ENCODE data around the gene KCNE3. TPM values are rescaled to one million over a fixed set of nuclear protein-coding genes. Genes with fewer than 3 reads are reported as not detected.
A peak's percentile ranks its signal among the peaks of the same experiment; 100 is the strongest.

The KCNE3 gene
- total and polyA plus RNA-seq, 9 of the 15 experiments (the other 6 are each of a cell fraction or from before 2014, with no cell fraction given): 1.6 to 8.7 (median 6.2) TPM

DNA sequence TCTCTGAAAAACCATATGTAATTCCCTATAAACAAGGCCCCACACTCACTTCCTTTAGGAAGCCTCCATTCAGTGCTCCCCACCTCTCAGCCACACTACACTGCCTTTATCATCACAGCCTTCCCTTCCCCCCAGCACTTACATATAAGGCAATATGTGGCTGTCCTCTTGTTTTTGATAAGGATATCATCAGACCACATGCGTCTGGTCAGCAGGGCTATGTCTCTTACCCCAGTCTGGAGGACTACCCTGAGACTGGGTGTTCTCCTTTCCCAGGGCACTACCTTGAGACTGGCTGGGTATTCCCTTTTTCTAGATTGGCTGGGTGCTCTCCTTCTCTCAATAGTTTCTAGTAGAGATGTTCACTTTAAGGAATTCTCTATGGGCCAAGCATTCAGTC is 7.8 kb downstream of the KCNE3 start (continued):
- TF ChIP-seq, protein P1, sequence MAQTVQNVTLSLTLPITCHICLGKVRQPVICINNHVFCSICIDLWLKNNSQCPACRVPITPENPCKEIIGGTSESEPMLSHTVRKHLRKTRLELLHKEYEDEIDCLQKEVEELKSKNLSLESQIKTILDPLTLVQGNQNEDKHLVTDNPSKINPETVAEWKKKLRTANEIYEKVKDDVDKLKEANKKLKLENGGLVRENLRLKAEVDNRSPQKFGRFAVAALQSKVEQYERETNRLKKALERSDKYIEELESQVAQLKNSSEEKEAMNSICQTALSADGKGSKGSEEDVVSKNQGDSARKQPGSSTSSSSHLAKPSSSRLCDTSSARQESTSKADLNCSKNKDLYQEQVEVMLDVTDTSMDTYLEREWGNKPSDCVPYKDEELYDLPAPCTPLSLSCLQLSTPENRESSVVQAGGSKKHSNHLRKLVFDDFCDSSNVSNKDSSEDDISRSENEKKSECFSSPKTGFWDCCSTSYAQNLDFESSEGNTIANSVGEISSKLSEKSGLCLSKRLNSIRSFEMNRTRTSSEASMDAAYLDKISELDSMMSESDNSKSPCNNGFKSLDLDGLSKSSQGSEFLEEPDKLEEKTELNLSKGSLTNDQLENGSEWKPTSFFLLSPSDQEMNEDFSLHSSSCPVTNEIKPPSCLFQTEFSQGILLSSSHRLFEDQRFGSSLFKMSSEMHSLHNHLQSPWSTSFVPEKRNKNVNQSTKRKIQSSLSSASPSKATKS (CRISPR knock-in tag; IDR thresholded peaks at IDR 0.05): no peak
- TF ChIP-seq, protein P2, sequence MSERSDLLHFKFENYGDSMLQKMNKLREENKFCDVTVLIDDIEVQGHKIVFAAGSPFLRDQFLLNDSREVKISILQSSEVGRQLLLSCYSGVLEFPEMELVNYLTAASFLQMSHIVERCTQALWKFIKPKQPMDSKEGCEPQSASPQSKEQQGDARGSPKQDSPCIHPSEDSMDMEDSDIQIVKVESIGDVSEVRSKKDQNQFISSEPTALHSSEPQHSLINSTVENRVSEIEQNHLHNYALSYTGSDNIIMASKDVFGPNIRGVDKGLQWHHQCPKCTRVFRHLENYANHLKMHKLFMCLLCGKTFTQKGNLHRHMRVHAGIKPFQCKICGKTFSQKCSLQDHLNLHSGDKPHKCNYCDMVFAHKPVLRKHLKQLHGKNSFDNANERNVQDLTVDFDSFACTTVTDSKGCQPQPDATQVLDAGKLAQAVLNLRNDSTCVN (CRISPR knock-in tag; IDR thresholded peaks at IDR 0.05): no peak
- TF ChIP-seq ZNF23 (CRISPR knock-in tag; IDR thresholded peaks at IDR 0.05) (no peak), ZNF324 (CRISPR knock-in tag; IDR thresholded peaks at IDR 0.05) (no peak; the same call in 1 of the 2 replicates), MED1 (CRISPR knock-in tag; IDR thresholded peaks at IDR 0.05; ENCODE audit: borderline replicate concordance) (no peak), NFRKB (IDR thresholded peaks at IDR 0.05; ENCODE audit: low read depth) (no peak), RBM15 (IDR thresholded peaks at IDR 0.05; ENCODE audit: insufficient read depth, low read length) (no peak), RCOR1 (IDR thresholded peaks at IDR 0.05; ENCODE audit: borderline replicate concordance in 1 of 2, low read depth in 2 of 2, low read length in 2 of 2) (peak in 1 of 2 experiments; percentile 86; a peak in 3 of 4 replicates), ZNF316 (IDR thresholded peaks at IDR 0.05) (no peak), GATAD2A (IDR thresholded peaks at IDR 0.05) (no peak), KLF10 (CRISPR knock-in tag; IDR thresholded peaks at IDR 0.05) (no peak), RFX5 (IDR thresholded peaks at IDR 0.05; ENCODE audit: low read depth, low read length) (no peak), ZNF41 (CRISPR knock-in tag; conservative IDR thresholded peaks at IDR 0.05) (no peak), CREB1 (IDR thresholded peaks at IDR 0.05) (no peak), CREB1 (CRISPR knock-in tag; IDR thresholded peaks at IDR 0.05) (no peak), MIER1 (IDR thresholded peaks at IDR 0.05; ENCODE audit: low read depth) (no peak), RBBP5 (IDR thresholded peaks at IDR 0.05; ENCODE audit: borderline replicate concordance, insufficient read depth, low read length, poor library complexity, severe bottlenecking) (no peak), ZNF551 (CRISPR knock-in tag; IDR thresholded peaks at IDR 0.05) (no peak), SREBF1 (IDR thresholded peaks at IDR 0.05; ENCODE audit: borderline replicate concordance, low read depth, low read length) (no peak), NBN (IDR thresholded peaks at IDR 0.05; ENCODE audit: low read depth) (no peak), ZNF224 (CRISPR knock-in tag; IDR thresholded peaks at IDR 0.05) (no peak)
- TF ChIP-seq, protein P3, sequence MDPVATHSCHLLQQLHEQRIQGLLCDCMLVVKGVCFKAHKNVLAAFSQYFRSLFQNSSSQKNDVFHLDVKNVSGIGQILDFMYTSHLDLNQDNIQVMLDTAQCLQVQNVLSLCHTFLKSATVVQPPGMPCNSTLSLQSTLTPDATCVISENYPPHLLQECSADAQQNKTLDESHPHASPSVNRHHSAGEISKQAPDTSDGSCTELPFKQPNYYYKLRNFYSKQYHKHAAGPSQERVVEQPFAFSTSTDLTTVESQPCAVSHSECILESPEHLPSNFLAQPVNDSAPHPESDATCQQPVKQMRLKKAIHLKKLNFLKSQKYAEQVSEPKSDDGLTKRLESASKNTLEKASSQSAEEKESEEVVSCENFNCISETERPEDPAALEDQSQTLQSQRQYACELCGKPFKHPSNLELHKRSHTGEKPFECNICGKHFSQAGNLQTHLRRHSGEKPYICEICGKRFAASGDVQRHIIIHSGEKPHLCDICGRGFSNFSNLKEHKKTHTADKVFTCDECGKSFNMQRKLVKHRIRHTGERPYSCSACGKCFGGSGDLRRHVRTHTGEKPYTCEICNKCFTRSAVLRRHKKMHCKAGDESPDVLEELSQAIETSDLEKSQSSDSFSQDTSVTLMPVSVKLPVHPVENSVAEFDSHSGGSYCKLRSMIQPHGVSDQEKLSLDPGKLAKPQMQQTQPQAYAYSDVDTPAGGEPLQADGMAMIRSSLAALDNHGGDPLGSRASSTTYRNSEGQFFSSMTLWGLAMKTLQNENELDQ (CRISPR knock-in tag; IDR thresholded peaks at IDR 0.05; ENCODE audit: borderline replicate concordance): no peak
- TF ChIP-seq, protein P4, sequence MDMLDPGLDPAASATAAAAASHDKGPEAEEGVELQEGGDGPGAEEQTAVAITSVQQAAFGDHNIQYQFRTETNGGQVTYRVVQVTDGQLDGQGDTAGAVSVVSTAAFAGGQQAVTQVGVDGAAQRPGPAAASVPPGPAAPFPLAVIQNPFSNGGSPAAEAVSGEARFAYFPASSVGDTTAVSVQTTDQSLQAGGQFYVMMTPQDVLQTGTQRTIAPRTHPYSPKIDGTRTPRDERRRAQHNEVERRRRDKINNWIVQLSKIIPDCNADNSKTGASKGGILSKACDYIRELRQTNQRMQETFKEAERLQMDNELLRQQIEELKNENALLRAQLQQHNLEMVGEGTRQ (CRISPR knock-in tag; IDR thresholded peaks at IDR 0.05): no peak
- TF ChIP-seq, protein P5, sequence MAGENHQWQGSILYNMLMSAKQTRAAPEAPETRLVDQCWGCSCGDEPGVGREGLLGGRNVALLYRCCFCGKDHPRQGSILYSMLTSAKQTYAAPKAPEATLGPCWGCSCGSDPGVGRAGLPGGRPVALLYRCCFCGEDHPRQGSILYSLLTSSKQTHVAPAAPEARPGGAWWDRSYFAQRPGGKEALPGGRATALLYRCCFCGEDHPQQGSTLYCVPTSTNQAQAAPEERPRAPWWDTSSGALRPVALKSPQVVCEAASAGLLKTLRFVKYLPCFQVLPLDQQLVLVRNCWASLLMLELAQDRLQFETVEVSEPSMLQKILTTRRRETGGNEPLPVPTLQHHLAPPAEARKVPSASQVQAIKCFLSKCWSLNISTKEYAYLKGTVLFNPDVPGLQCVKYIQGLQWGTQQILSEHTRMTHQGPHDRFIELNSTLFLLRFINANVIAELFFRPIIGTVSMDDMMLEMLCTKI (IDR thresholded peaks at IDR 0.05; ENCODE audit: partially characterized antibody): no peak
